ENCODE data around the gene AATK. TPM values are rescaled to one million over a fixed set of nuclear protein-coding genes. Genes with fewer than 3 reads are reported as not detected.

The AATK gene
- total RNA-seq, 4 donors from 2014 or later = 4.1 to 17.6 (median 7.4) TPM

DNA sequence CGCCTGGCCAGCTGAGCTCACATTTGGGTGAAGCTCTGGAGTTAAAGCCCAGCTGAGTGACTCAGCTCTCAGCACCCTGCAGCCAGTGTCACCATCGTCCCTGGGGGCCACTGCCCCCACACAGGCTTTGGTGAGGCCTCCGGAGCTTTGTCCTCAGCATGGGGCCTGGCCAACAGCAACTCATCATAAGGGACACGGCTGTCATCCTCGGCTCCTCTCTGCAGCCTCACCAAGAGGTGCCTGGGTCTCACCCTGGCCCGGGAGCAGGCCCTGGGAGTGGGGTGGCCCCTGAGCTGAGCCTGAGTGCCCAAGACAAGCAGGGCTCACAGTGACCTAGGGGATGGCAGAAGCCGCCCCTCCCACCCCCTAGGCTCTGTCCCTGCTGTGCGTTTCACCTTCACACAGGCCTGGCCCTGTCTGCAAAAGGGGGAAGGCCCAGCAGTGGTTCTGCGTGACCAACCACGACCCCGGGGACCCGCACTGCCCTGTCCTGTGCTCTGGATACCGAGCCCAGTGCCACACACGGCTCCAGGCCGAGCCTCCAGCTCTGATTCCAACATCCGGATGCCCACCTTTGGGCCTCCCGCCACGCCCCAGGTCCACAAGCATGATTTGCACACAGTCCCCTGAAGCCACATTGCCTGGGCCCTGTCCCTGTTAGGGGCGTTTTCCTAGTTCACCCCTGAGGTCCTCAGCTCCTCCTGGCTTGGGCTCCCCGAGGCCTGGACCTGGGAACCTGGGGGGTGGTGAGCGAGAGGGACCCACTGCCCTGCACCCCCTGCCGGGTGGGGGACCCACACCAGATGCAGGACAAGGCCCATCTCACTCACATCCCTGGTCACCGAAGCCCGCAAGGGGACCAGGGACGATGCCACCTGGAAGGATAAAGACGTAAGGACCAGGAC is 21.8 kb upstream of the AATK start:
- no peak for TF ChIP-seq POLR2A (IDR thresholded peaks at IDR 0.05)
- TF ChIP-seq, protein P1, sequence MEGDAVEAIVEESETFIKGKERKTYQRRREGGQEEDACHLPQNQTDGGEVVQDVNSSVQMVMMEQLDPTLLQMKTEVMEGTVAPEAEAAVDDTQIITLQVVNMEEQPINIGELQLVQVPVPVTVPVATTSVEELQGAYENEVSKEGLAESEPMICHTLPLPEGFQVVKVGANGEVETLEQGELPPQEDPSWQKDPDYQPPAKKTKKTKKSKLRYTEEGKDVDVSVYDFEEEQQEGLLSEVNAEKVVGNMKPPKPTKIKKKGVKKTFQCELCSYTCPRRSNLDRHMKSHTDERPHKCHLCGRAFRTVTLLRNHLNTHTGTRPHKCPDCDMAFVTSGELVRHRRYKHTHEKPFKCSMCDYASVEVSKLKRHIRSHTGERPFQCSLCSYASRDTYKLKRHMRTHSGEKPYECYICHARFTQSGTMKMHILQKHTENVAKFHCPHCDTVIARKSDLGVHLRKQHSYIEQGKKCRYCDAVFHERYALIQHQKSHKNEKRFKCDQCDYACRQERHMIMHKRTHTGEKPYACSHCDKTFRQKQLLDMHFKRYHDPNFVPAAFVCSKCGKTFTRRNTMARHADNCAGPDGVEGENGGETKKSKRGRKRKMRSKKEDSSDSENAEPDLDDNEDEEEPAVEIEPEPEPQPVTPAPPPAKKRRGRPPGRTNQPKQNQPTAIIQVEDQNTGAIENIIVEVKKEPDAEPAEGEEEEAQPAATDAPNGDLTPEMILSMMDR (IDR thresholded peaks at IDR 0.05) = no peak
- H3K4me3 ChIP-seq (replicated peaks in 1 of 3) = no peak overlapping the region
- H3K36me3 ChIP-seq = no peaks in the 10 kb centered on the region
- DNase-seq = no peak
- H3K4me1 ChIP-seq = no peaks in the 10 kb centered on the region
- no peak overlapping the region for H3K27ac ChIP-seq
- 92 to 94% methylated on average over 9 to 18 of the region's 26 CpGs for WGBS, 2 donors
- H3K27me3 ChIP-seq = no peaks in the 10 kb centered on the region
- intact Hi-C loops (cut with DNase I) = no loop called here
- no peaks in the 10 kb centered on the region for H3K9me3 ChIP-seq

GRCh38 chr17:81187120-81187519 is 21.1 kb upstream of the AATK start:
- Histone ChIP-seq H3K27ac (no peak overlapping the region), H3K4me3 (replicated peaks in 1 of 3) (no peak overlapping the region), H3K9me3 (no peaks in the 10 kb centered on the region), H3K36me3 (no peaks in the 10 kb centered on the region), H3K27me3 (no peaks in the 10 kb centered on the region), H3K4me1 (no peaks in the 10 kb centered on the region)
- intact Hi-C loops (cut with DNase I) = no loop called here
- no peak for DNase-seq
- 94% methylated on average over 10 of the region's 11 CpGs for WGBS, 2 donors
- TF ChIP-seq, protein P1 (IDR thresholded peaks at IDR 0.05) = no peak
- TF ChIP-seq POLR2A (IDR thresholded peaks at IDR 0.05) = no peak

DNA sequence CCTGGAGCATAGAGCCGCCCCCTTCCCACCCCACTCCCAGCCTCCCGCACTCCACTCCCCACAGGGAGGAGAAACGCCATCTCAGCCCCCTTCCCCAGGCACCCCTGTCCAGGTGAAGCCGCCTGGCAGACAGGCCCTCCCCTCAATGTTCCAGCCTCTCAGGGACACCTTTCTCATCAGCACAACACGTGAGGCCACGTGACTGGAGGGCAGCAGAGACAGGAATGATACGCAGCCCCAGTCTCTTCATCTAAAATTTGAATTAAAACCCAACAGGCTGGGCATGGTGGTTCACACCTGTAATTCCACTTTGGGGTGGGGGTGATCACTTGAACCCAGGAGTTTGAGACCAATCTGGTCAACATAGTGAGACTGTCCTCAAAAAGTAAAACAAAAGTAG is 20.2 kb upstream of the AATK start:
- Histone ChIP-seq H3K36me3 (no peaks in the 10 kb centered on the region), H3K27me3 (no peaks in the 10 kb centered on the region), H3K4me3 (replicated peaks in 1 of 3) (no peak overlapping the region), H3K27ac (no peak overlapping the region), H3K4me1 (no peaks in the 10 kb centered on the region), H3K9me3 (no peaks in the 10 kb centered on the region)
- TF ChIP-seq POLR2A (IDR thresholded peaks at IDR 0.05) = no peak
- TF ChIP-seq, protein P1 (IDR thresholded peaks at IDR 0.05) = no peak
- no peak for DNase-seq
- WGBS, 2 donors = 76 to 85% methylated on average over 7 of the region's 7 CpGs
- intact Hi-C loops (cut with DNase I) = no loop called here

DNA sequence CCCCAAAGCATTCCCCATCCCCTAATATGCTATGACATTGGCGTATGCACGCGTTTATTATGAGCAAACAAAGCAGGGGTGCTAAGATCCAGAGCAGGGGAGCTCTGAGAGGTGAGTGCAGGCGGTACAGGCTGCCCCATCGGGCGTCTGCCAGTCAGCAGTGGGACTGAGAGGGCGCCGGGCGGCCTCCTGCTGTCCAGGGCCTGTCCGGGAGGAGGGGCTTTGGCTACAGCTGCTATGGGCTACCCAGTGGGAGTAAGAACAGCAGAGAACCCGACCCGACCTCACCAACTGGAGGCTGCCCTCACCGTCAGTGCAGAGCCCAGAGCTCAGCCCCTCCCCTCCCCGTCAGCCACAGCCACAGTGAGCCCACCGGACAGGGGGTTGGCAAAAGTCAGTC is 18.5 kb upstream of the AATK start:
- no peaks in the 10 kb centered on the region for H3K36me3 ChIP-seq
- no peaks in the 10 kb centered on the region for H3K9me3 ChIP-seq
- TF ChIP-seq, protein P1 (IDR thresholded peaks at IDR 0.05) = no peak
- no peak for TF ChIP-seq POLR2A (IDR thresholded peaks at IDR 0.05)
- WGBS, 2 donors = 23 to 35% methylated on average over 11 to 12 of the region's 15 CpGs
- H3K27ac ChIP-seq = no peak overlapping the region
- H3K4me1 ChIP-seq = no peaks in the 10 kb centered on the region
- no peak for DNase-seq
- H3K4me3 ChIP-seq (replicated peaks in 1 of 3) = no peak overlapping the region
- intact Hi-C loops (cut with DNase I) = no loop called here
- H3K27me3 ChIP-seq = no peaks in the 10 kb centered on the region

DNA sequence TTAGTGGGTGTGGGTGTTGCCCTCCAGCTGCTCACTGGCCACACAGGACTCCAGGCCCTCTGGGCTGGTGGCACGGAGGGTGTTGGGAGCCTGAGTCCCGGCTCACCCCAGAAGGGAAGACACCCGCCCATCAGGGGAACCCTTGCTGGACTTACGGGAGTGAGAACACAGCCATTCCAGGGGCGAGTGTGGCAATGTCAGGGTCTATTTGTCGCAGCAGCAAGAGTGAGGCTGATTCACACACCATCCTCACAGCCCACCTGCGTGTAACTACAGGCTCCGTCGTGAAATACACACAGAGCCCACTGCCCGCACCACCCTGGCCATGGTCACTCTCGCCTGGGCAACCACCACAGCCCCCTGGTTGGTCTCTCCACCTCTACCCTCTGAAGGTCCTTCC is 17.8 kb upstream of the AATK start:
- no peak overlapping the region for H3K4me3 ChIP-seq (replicated peaks in 1 of 3)
- H3K36me3 ChIP-seq = no peaks in the 10 kb centered on the region
- TF ChIP-seq, protein P1 (IDR thresholded peaks at IDR 0.05) = no peak
- no peak for TF ChIP-seq POLR2A (IDR thresholded peaks at IDR 0.05)
- no peak for DNase-seq
- H3K27me3 ChIP-seq = no peaks in the 10 kb centered on the region
- intact Hi-C loops (cut with DNase I) = no loop called here
- H3K27ac ChIP-seq = no peak overlapping the region
- H3K9me3 ChIP-seq = no peaks in the 10 kb centered on the region
- H3K4me1 ChIP-seq = no peaks in the 10 kb centered on the region
- 95 to 96% methylated on average over 11 of the region's 11 CpGs for WGBS, 2 donors

All from thyroid gland (tissue), 4 donors.